AG04449 (cell line): Measurements from ENCODE around the gene MAGEB2.
"Not testable (repeated sequence)": the region's sequence is repeated elsewhere in the genome, so short reads cannot be mapped to it uniquely, and the experiment has no call there.

Experiments
- CTCF ChIA-PET: fragments of 350-600 bp; formaldehyde crosslinking; extraction: SDS; loops from one replicate; lab custom pipeline; 2021; ENCODE audit warnings: antibody characterized with exemption; lab: Yijun Ruan, JAX
- POLR2A ChIA-PET: fragments of 400-600, 350-600 bp; formaldehyde crosslinking; extraction: SDS; loops from one replicate; lab custom pipeline; 2020; ENCODE audit warnings: antibody characterized with exemption, inconsistent platforms; lab: Yijun Ruan, JAX
- DNase-seq: peaks from one replicate; pipeline ENCODE4 v3.0.0-alpha.2; 2010; ENCODE audit warnings: low read depth, low spot score
- H3K4me3 ChIP-seq: 2 replicates; pipeline ENCODE4 v1.5.1; 2011; ENCODE audit warnings: low read depth, mild to moderate bottlenecking, control low read depth, low read length
- CTCF ChIP-seq: IDR thresholded peaks from one replicate; pipeline ENCODE4 v1.5.1; 2011; ENCODE audit warnings: mild to moderate bottlenecking, moderate library complexity, low read length, control low read depth, inconsistent platforms; ENCODE audit not compliant: insufficient read depth; ENCODE audit errors: missing control alignments

MAGEB2 gene

GRCh38 chrX:30215357-30215843 lies at the start of gene MAGEB2:
Gene MAGEB2, plus strand, starts transcription at chrX:30215563. Its CDS starts 3,018 bp downstream, at chrX:30218581.
- CTCF ChIA-PET, result no interaction called here
- DNase-seq, result no peak
- POLR2A ChIA-PET, result no interaction called here
- no peak within 1 kb of the TSS for H3K4me3 ChIP-seq
- TF ChIP-seq CTCF, result no peak

- no peak for DNase-seq
- CTCF ChIA-PET, result no interaction called here
- no peak for TF ChIP-seq CTCF
- POLR2A ChIA-PET, result no interaction called here
- H3K4me3 ChIP-seq, result no peak overlapping the region
Measured at GRCh38 chrX:30170900-30171299, 44.5 kb upstream of the MAGEB2 start.

- CTCF ChIA-PET, result no interaction called here
Measured at GRCh38 chrX:30181353-30181752, 34.0 kb upstream of the MAGEB2 start.

GRCh38 chrX:30183554-30183953 lies 31.8 kb upstream of the MAGEB2 start:
- no peak for DNase-seq
- no peak overlapping the region for H3K4me3 ChIP-seq
- CTCF ChIA-PET, result no interaction called here
- no peak for TF ChIP-seq CTCF
- POLR2A ChIA-PET, result no interaction called here

More at GRCh38 chrX:30181353-30181752, 34.0 kb upstream of the MAGEB2 start:
- no peak for TF ChIP-seq CTCF
- H3K4me3 ChIP-seq, result no peak overlapping the region
- no peak for DNase-seq
- POLR2A ChIA-PET, result no interaction called here

- DNase-seq, result no peak
- ChIA-PET POLR2A (no interaction called here), CTCF (no interaction called here)
- no peak overlapping the region for H3K4me3 ChIP-seq
- TF ChIP-seq CTCF, result no peak
Measured at GRCh38 chrX:30190426-30190825, 24.9 kb upstream of the MAGEB2 start.

- H3K4me3 ChIP-seq, DNase-seq, POLR2A ChIA-PET, CTCF ChIA-PET: not testable (repeated sequence)
Measured at GRCh38 chrX:30193910-30194309, 21.5 kb upstream of the MAGEB2 start.

GRCh38 chrX:30196322-30196721 lies 19.0 kb upstream of the MAGEB2 start:
- H3K4me3 ChIP-seq, result no peak overlapping the region
- CTCF ChIA-PET, result interaction anchor here (0.6 kb wide), 1 partner anchor 165 kb away, joined by 3 read pairs; no protein-coding TSS in a partner anchor
- POLR2A ChIA-PET, result no interaction called here
- no peak for TF ChIP-seq CTCF
- no peak for DNase-seq
